ENCODE results near the gene COL26A1. TPM values are rescaled to one million over a fixed set of nuclear protein-coding genes. Genes with fewer than 3 reads are reported as not detected.

The COL26A1 gene
- total and polyA plus RNA-seq, 4 donors: 0.05 to 4.7 (median 0.28) TPM

Small RNA genes lying within 50 kb of the gene (small RNA-seq; reads per million reads assigned to genes)
- gene AC004965.1 (ENCODE audit: low replicate concordance): not detected

Other genes with a start within 250 kb of the COL26A1 start
- gene SERPINE1, start 235.8 kb upstream of the COL26A1 start, total RNA-seq: 10 to 100 TPM; 18.6 to 55.4 TPM
- 100 to 1,000 TPM in 1 of 2 donors, 10 to 100 TPM in 1; 12.4 to 436 TPM for gene SERPINE1, start 235.8 kb upstream of the COL26A1 start, polyA plus RNA-seq
- 10 to 100 TPM; 42.7 to 74.7 TPM for gene AP1S1, start 208.4 kb upstream of the COL26A1 start, total RNA-seq
- 10 to 100 TPM; 54.9 to 66.9 TPM for gene AP1S1, start 208.4 kb upstream of the COL26A1 start, polyA plus RNA-seq
- gene VGF, start 197.3 kb upstream of the COL26A1 start, total RNA-seq: 1 to 10 TPM in 1 of 2 donors, under 1 TPM in 1; 0.55 to 1.4 TPM
- under 1 TPM; 0.08 to 0.29 TPM for gene VGF, start 197.3 kb upstream of the COL26A1 start, polyA plus RNA-seq
- gene NAT16, start 182.6 kb upstream of the COL26A1 start, total RNA-seq: not detected
- under 1 TPM in 1 of 2 donors, not detected in 1; 0.01 TPM for gene NAT16, start 182.6 kb upstream of the COL26A1 start, polyA plus RNA-seq
- gene MOGAT3, start 161.8 kb upstream of the COL26A1 start, total RNA-seq: not detected
- gene MOGAT3, start 161.8 kb upstream of the COL26A1 start, polyA plus RNA-seq: not detected
- gene PLOD3, start 145.3 kb upstream of the COL26A1 start, total RNA-seq: 100 to 1,000 TPM in 1 of 2 donors, 10 to 100 TPM in 1; 38.9 to 104 TPM
- gene PLOD3, start 145.3 kb upstream of the COL26A1 start, polyA plus RNA-seq: 10 to 100 TPM; 51.2 to 65.2 TPM
- gene ZNHIT1, start 144.7 kb upstream of the COL26A1 start, total RNA-seq: 10 to 100 TPM; 49.2 to 72.3 TPM
- gene ZNHIT1, start 144.7 kb upstream of the COL26A1 start, polyA plus RNA-seq: 100 to 1,000 TPM in 1 of 2 donors, 10 to 100 TPM in 1; 69.4 to 167 TPM
- 1 to 10 TPM; 5.2 to 7.3 TPM for gene CLDN15, start 125.1 kb upstream of the COL26A1 start, total RNA-seq
- gene CLDN15, start 125.1 kb upstream of the COL26A1 start, polyA plus RNA-seq: 1 to 10 TPM; 5.9 to 8.0 TPM
- gene FIS1, start 117.8 kb upstream of the COL26A1 start, total RNA-seq: 100 to 1,000 TPM; 109 to 169 TPM
- 100 to 1,000 TPM; 150 to 235 TPM for gene FIS1, start 117.8 kb upstream of the COL26A1 start, polyA plus RNA-seq
- gene IFT22, start 41.1 kb upstream of the COL26A1 start, total RNA-seq: 10 to 100 TPM; 37.8 to 44.7 TPM
- 10 to 100 TPM; 23.6 to 30.1 TPM for gene IFT22, start 41.1 kb upstream of the COL26A1 start, polyA plus RNA-seq